Measurements from ENCODE around the gene SPATA12. TPM values are rescaled to one million over a fixed set of nuclear protein-coding genes. Genes with fewer than 3 reads are reported as not detected.
A peak's percentile ranks its signal among the peaks of the same experiment; 100 is the strongest.

SPATA12 gene
- total RNA-seq, 1 donor = not detected

DNA sequence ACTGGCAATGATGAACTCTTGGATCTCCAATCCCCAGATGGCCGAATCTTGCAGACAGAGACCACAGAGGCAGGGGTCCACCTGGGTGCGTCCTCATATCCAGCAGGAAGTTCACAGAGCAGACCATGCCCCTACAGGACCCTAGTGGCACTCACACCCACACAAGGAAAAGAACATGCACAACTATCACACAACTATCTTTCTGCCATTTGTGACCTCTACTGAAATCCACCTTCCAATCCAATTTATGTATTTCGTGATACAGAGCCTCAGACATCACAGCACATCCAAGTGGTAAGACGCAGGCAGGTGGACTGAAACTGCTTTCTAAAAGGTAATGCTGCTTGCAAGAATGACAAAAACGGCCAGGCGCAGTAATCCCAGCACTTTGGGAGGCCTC, 44.6 kb upstream of the SPATA12 start:
- TF ChIP-seq, protein P1, sequence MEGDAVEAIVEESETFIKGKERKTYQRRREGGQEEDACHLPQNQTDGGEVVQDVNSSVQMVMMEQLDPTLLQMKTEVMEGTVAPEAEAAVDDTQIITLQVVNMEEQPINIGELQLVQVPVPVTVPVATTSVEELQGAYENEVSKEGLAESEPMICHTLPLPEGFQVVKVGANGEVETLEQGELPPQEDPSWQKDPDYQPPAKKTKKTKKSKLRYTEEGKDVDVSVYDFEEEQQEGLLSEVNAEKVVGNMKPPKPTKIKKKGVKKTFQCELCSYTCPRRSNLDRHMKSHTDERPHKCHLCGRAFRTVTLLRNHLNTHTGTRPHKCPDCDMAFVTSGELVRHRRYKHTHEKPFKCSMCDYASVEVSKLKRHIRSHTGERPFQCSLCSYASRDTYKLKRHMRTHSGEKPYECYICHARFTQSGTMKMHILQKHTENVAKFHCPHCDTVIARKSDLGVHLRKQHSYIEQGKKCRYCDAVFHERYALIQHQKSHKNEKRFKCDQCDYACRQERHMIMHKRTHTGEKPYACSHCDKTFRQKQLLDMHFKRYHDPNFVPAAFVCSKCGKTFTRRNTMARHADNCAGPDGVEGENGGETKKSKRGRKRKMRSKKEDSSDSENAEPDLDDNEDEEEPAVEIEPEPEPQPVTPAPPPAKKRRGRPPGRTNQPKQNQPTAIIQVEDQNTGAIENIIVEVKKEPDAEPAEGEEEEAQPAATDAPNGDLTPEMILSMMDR (IDR thresholded peaks at IDR 0.05; ENCODE audit: extremely low read depth, low read depth, low read length) = no peak
- Histone ChIP-seq H4K20me1 (ENCODE audit: insufficient read depth, low read length) (no peaks in the 10 kb centered on the region), H2AFZ (ENCODE audit: low read length) (no peak overlapping the region), H3K9me3 (ENCODE audit: low read depth, low read length) (no peaks in the 10 kb centered on the region), H3K27ac (ENCODE audit: low read depth, low read length) (no peak overlapping the region), H3K79me2 (ENCODE audit: insufficient read depth, low read length) (no peaks in the 10 kb centered on the region), H3K4me1 (ENCODE audit: insufficient read depth, low read length) (peaks cover 13% of the 10 kb centered on the region), H3K4me3 (ENCODE audit: insufficient read depth, low read length) (no peak overlapping the region), H3K4me2 (ENCODE audit: insufficient read depth, low read length) (no peak overlapping the region), H3K27me3 (ENCODE audit: insufficient read depth, low read length) (no peaks in the 10 kb centered on the region), H3K36me3 (ENCODE audit: insufficient read depth, low read length) (no peaks in the 10 kb centered on the region)
- no peak for DNase-seq (ENCODE audit: insufficient read length, low spot score, missing footprints)

GRCh38 chr3:57017459-57017845, 43.0 kb upstream of the SPATA12 start:
- H3K36me3 ChIP-seq (ENCODE audit: insufficient read depth, low read length) = no peaks in the 10 kb centered on the region
- H3K27ac ChIP-seq (ENCODE audit: low read depth, low read length) = peak overlapping the region; percentile 19
- H3K79me2 ChIP-seq (ENCODE audit: insufficient read depth, low read length) = no peaks in the 10 kb centered on the region
- peak overlapping the region; percentile 49 for H2AFZ ChIP-seq (ENCODE audit: low read length)
- H3K4me3 ChIP-seq (ENCODE audit: insufficient read depth, low read length) = no peak overlapping the region
- DNase-seq (ENCODE audit: insufficient read length, low spot score, missing footprints) = no peak
- H4K20me1 ChIP-seq (ENCODE audit: insufficient read depth, low read length) = no peaks in the 10 kb centered on the region
- H3K4me2 ChIP-seq (ENCODE audit: insufficient read depth, low read length) = peak overlapping the region; percentile 68
- peaks cover 13% of the 10 kb centered on the region for H3K4me1 ChIP-seq (ENCODE audit: insufficient read depth, low read length)
- TF ChIP-seq, protein P1 (IDR thresholded peaks at IDR 0.05; ENCODE audit: extremely low read depth, low read depth, low read length) = no peak
- H3K9me3 ChIP-seq (ENCODE audit: low read depth, low read length) = no peaks in the 10 kb centered on the region
- no peaks in the 10 kb centered on the region for H3K27me3 ChIP-seq (ENCODE audit: insufficient read depth, low read length)

DNA sequence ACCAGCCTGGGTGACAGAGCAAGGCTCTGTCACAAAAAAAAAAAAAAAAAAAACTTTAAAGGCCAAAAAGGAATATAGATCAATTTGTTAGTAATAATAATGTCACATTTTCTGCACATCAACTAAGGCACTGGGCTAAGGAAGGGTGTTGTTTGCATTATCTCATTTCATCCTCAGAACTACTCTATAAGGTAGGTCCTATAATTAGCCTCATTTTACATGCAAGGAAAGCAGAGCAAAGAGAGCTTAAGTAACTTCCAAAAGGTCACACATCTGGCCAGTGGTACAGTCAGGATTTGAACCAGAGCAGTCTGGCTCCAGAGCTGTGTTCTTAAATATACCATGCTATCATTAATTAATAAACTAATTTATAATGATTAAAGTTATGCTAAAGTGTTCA, 42.2 kb upstream of the SPATA12 start:
- Histone ChIP-seq H3K4me2 (ENCODE audit: insufficient read depth, low read length) (no peak overlapping the region), H3K9me3 (ENCODE audit: low read depth, low read length) (no peaks in the 10 kb centered on the region), H4K20me1 (ENCODE audit: insufficient read depth, low read length) (no peaks in the 10 kb centered on the region), H3K79me2 (ENCODE audit: insufficient read depth, low read length) (no peaks in the 10 kb centered on the region), H2AFZ (ENCODE audit: low read length) (no peak overlapping the region), H3K4me1 (ENCODE audit: insufficient read depth, low read length) (peaks cover 13% of the 10 kb centered on the region), H3K36me3 (ENCODE audit: insufficient read depth, low read length) (no peaks in the 10 kb centered on the region), H3K27me3 (ENCODE audit: insufficient read depth, low read length) (no peaks in the 10 kb centered on the region), H3K4me3 (ENCODE audit: insufficient read depth, low read length) (no peak overlapping the region), H3K27ac (ENCODE audit: low read depth, low read length) (no peak overlapping the region)
- TF ChIP-seq, protein P1 (IDR thresholded peaks at IDR 0.05; ENCODE audit: extremely low read depth, low read depth, low read length) = no peak
- DNase-seq (ENCODE audit: insufficient read length, low spot score, missing footprints) = no peak

GRCh38 chr3:57019057-57019456, 41.4 kb upstream of the SPATA12 start:
- no peaks in the 10 kb centered on the region for H3K27me3 ChIP-seq (ENCODE audit: insufficient read depth, low read length)
- peaks cover 13% of the 10 kb centered on the region for H3K4me1 ChIP-seq (ENCODE audit: insufficient read depth, low read length)
- no peak overlapping the region for H2AFZ ChIP-seq (ENCODE audit: low read length)
- no peaks in the 10 kb centered on the region for H4K20me1 ChIP-seq (ENCODE audit: insufficient read depth, low read length)
- no peak overlapping the region for H3K27ac ChIP-seq (ENCODE audit: low read depth, low read length)
- no peaks in the 10 kb centered on the region for H3K9me3 ChIP-seq (ENCODE audit: low read depth, low read length)
- H3K79me2 ChIP-seq (ENCODE audit: insufficient read depth, low read length) = no peaks in the 10 kb centered on the region
- no peak overlapping the region for H3K4me3 ChIP-seq (ENCODE audit: insufficient read depth, low read length)
- no peak for DNase-seq (ENCODE audit: insufficient read length, low spot score, missing footprints)
- no peak overlapping the region for H3K4me2 ChIP-seq (ENCODE audit: insufficient read depth, low read length)
- H3K36me3 ChIP-seq (ENCODE audit: insufficient read depth, low read length) = no peaks in the 10 kb centered on the region
- TF ChIP-seq, protein P1 (IDR thresholded peaks at IDR 0.05; ENCODE audit: extremely low read depth, low read depth, low read length) = no peak

Data from osteoblast (primary cell).